Nephron (organoid): ENCODE measurements around the gene CEP85L.
"Not testable (repeated sequence)": the region's sequence is repeated elsewhere in the genome, so short reads cannot be mapped to it uniquely, and the experiment has no call there.

ENCODE experiments used
- H3K27ac Mint-ChIP-seq, 3 experiments: 2 replicates each; pipeline ENCODE4 v1.8.0; 2020; ENCODE audit warnings: mixed read lengths in 3 of 3, mild to moderate bottlenecking in 2 of 3, moderate library complexity in 1 of 3
- H3K27me3 Mint-ChIP-seq: 2 replicates; pipeline ENCODE4 v1.8.0; 2021; ENCODE audit warnings: low read depth, mild to moderate bottlenecking, moderate library complexity, mixed read lengths
- H3K36me3 Mint-ChIP-seq: 2 replicates; pipeline ENCODE4 v1.8.0; 2020; ENCODE audit warnings: low read depth, mixed read lengths
- H3K4me1 Mint-ChIP-seq: 2 replicates; pipeline ENCODE4 v1.8.0; 2020; ENCODE audit warnings: mixed read lengths
- H3K4me3 Mint-ChIP-seq, 3 experiments: 2 replicates each; pipeline ENCODE4 v1.8.0; 2020; ENCODE audit warnings: mild to moderate bottlenecking in 3 of 3, mixed read lengths in 3 of 3, moderate library complexity in 2 of 3
- H3K9me3 Mint-ChIP-seq: 2 replicates; pipeline ENCODE4 v1.8.0; 2020; ENCODE audit warnings: mixed read lengths
- CTCF ChIP-seq, 3 experiments: fragments of 200-600 bp; sonication (generic); IDR thresholded peaks; one replicate each; pipeline ENCODE4 v1.5.0; 2021; ENCODE audit warnings: antibody characterized with exemption in 3 of 3; ENCODE audit not compliant: unreplicated experiment in 3 of 3

CEP85L gene

GRCh38 chr6:118436482-118436881, 214.9 kb downstream of the CEP85L start:
- Mint-ChIP-seq H3K36me3 (no peaks in the 10 kb centered on the region), H3K9me3 (peaks cover 28% of the 10 kb centered on the region), H3K4me3 (no peak overlapping the region), H3K27ac (no peak overlapping the region), H3K27me3 (no peaks in the 10 kb centered on the region), H3K4me1 (no peaks in the 10 kb centered on the region)
- TF ChIP-seq CTCF (IDR thresholded peaks at IDR 0.05; ENCODE audit: unreplicated experiment in 3 of 3) = no peak

- H3K4me3 Mint-ChIP-seq, H3K27ac Mint-ChIP-seq, H3K4me1 Mint-ChIP-seq, H3K27me3 Mint-ChIP-seq, H3K36me3 Mint-ChIP-seq: not testable (repeated sequence)
- H3K9me3 Mint-ChIP-seq = peaks cover 24% of the 10 kb centered on the region
These were observed 217.2 kb downstream of the CEP85L start for GRCh38 chr6:118434147-118434546.

GRCh38 chr6:118421312-118421711, 230.1 kb downstream of the CEP85L start:
- H3K4me3 Mint-ChIP-seq, H3K36me3 Mint-ChIP-seq, H3K27me3 Mint-ChIP-seq, H3K27ac Mint-ChIP-seq, H3K4me1 Mint-ChIP-seq: not testable (repeated sequence)
- H3K9me3 Mint-ChIP-seq = peaks cover 22% of the 10 kb centered on the region

- no peaks in the 10 kb centered on the region for H3K36me3 Mint-ChIP-seq
- no peaks in the 10 kb centered on the region for H3K4me1 Mint-ChIP-seq
- H3K27me3 Mint-ChIP-seq = no peaks in the 10 kb centered on the region
- no peak overlapping the region for H3K4me3 Mint-ChIP-seq
- no peak overlapping the region for H3K27ac Mint-ChIP-seq
- TF ChIP-seq CTCF (IDR thresholded peaks at IDR 0.05; ENCODE audit: unreplicated experiment in 3 of 3) = no peak
- H3K9me3 Mint-ChIP-seq = peaks cover 10% of the 10 kb centered on the region
These were observed 231.7 kb downstream of the CEP85L start for GRCh38 chr6:118419448-118420394.
